CD4-positive, alpha-beta T cell treated with Interleukin-6 at 100 ng/mL for 8 hours (primary cell): ENCODE measurements around the gene MDFIC2.
"Not testable (repeated sequence)": the region's sequence is repeated elsewhere in the genome, so short reads cannot be mapped to it uniquely, and the experiment has no call there.

Experiments
- DNase-seq: peaks from one replicate; pipeline ENCODE4 v3.0.0-alpha.2; 2020; ENCODE audit warnings: mixed read lengths, low spot score

MDFIC2 gene

DNA sequence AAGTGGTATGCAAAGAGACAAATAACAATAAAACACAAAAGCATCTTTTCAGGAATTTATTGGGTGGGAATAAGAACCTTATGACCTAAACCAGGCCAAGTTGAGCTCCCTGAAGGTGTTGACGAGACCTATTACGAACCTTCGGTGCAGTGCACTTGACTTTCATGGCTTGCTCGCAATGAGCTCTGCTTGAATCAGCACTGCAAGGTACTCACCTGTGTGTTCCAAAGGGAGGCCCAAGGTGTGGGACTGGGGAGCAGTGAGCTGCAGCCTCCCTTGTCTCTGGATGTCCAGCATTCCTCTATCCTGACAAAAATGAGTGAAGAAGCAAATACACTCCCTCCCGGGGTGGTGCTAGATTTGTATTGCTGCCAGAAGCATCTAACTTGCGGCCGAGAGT lies at the start of gene MDFIC2:
Gene MDFIC2, minus strand, starts transcription at position 303 of the 400 bp plus-strand sequence. CDS start 665 bp downstream, outside the sequence.
- no peak for DNase-seq

GRCh38 chr3:70360979-70361760 lies 48.7 kb upstream of the MDFIC2 start:
- no peak for DNase-seq

GRCh38 chr3:70359711-70360110 lies 47.3 kb upstream of the MDFIC2 start:
- DNase-seq: no peak

DNA sequence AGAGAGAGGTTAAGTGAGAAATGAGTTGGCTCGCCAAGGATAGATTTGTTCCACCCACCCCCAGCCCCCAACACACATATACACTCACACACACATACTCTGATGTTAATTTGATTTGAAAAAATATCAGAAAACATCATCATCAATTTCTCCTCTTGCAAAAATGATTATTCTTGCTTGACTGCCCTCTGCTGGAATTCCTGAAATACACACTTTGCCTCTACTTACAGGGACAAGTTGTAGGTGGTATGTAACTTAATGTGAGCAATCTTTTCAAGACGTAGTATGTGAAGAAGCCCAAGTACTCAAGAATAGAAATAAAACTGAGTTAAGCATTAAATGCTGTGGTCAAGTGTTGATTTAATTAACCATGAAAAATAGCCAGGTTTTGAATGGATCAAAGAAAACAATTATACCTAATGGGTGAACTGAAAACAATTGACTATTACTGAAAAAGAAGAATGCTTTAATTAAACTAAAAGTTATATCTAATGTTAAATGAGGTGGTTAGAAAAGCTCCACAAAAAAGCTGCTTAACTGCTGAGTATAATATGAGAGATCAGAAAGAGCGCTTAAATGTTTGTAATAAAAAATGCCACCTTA lies 46.6 kb upstream of the MDFIC2 start:
- no peak for DNase-seq

GRCh38 chr3:70352215-70352614 lies 39.8 kb upstream of the MDFIC2 start:
- DNase-seq: no peak

DNA sequence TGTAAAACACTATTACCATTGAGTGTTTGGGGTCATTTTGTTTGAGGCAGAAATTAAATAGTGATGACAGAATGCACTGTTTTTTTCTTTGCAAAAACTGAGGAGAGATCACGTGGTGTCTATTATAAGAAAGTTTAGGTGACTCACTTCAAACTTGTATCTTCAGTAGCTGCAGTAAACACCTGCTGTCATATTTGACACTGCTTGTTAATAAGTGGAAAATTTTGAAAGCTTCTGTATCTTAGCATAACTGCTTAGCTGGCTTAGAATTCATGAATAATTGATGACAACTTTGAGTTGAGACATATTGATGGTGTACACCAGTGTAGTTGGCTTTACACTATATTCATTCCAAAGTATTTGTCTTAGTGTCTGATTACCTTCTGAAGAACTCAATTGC lies 29.7 kb upstream of the MDFIC2 start:
- no peak for DNase-seq

- not testable (repeated sequence) for DNase-seq
These were observed 24.4 kb upstream of the MDFIC2 start for GRCh38 chr3:70336885-70337284.

- no peak for DNase-seq
These were observed 20.6 kb upstream of the MDFIC2 start for GRCh38 chr3:70333080-70333479.

DNA sequence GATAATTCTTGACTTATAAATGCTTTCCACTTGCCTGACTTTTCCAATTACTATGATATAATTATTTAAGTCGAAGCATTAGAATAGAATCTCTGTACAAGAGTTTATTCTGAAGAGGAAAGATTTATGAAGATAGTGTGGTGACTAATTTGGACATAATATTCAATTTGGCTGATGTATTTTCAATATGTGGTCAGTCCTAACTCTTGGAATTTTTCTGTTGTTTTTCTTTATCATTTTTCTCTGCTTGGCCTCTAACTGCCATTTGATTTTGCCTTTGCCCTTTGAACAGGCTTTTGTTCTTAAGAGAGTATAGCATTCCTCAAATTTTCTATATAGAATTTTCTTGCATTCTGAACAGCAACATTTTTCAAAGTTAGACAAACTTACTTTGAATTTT lies 2.6 kb upstream of the MDFIC2 start:
- DNase-seq: no peak

GRCh38 chr3:70310809-70311208 lies 1.6 kb downstream of the MDFIC2 start:
- DNase-seq: no peak

DNA sequence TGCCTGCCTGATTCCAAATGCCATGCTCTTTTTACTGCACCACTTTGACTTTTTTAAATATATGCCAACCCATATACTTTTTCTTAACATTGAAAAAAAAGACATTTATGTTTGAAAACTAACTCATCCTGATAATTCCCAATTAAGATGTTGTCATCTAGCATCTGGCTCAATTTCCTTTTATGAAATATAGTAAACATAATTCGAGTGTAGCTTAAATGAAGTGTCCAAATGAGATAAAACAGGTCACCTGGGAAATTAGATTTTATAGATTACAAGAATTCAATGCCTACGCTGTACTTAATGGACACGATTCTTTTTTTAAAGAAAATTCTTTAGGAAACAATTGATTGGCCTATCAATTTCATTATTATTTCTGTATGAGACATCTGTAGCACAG lies 2.8 kb downstream of the MDFIC2 start:
- no peak for DNase-seq

GRCh38 chr3:70308760-70309159 lies 3.7 kb downstream of the MDFIC2 start:
- DNase-seq: no peak

DNA sequence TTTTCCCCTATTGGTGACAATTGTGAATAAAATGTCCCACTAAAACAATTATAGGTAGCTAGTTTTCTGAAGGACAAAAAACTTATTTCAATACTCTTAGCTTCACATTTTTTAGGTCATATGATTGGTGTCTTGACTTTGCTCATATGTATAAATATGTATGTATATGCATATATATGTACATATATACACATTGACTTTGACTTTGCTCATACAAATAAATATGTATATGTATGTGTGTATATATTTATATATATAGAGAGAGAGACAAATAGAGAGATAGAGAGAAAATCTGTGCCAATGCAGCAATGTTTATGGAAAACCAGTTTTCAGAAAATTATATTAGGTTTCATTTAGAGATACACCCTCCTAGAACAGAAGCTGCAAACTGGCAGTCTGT lies 5.7 kb downstream of the MDFIC2 start:
- no peak for DNase-seq

- DNase-seq: no peak
These were observed 14.1 kb downstream of the MDFIC2 start for GRCh38 chr3:70298385-70298784.

GRCh38 chr3:70291097-70291482 lies 21.3 kb downstream of the MDFIC2 start:
- no peak for DNase-seq

- DNase-seq: not testable (repeated sequence)
These were observed 21.9 kb downstream of the MDFIC2 start for GRCh38 chr3:70290431-70291096.

DNA sequence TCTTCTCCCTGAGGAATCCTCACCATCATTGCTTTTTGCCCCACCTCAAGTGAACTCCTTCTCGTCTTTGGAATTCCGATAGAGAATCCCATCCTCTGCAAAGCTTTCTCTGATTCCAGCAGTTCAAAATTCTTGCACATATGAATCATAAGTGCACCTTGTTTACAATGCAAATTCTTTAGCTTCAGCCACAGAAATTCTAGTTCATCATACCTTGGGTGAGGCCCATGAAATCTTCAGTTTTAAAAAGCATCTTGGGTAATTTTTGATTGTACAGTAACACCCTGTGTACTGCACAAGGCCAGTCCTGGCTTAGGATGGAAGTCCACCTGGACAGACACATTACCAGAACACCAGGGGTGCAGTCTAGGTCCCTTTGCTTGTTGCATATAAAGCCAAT lies 30.8 kb downstream of the MDFIC2 start:
- DNase-seq: no peak

- no peak for DNase-seq
These were observed 35.1 kb downstream of the MDFIC2 start for GRCh38 chr3:70277304-70277703.

DNA sequence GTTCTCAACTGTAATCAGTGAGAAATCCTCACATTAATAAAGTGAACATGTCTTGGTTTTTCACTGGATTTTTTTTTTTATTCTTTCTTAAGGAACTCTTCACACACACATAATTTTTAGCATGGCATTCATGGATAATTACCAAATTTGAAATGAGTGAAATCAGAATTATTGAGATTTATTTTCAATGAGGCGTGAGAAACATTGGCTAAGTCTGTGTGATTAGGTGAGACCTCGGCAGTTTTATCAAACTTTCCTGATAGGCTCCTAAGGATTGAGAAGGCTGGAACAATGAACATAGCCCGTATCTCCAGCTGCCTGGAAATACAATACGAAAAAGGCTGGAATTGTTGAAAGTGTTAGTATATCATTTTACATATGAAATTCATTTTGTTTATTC lies 35.5 kb downstream of the MDFIC2 start:
- no peak for DNase-seq

- DNase-seq: no peak
These were observed 38.9 kb downstream of the MDFIC2 start for GRCh38 chr3:70273492-70273891.

GRCh38 chr3:70272798-70273197 lies 39.6 kb downstream of the MDFIC2 start:
- no peak for DNase-seq

DNA sequence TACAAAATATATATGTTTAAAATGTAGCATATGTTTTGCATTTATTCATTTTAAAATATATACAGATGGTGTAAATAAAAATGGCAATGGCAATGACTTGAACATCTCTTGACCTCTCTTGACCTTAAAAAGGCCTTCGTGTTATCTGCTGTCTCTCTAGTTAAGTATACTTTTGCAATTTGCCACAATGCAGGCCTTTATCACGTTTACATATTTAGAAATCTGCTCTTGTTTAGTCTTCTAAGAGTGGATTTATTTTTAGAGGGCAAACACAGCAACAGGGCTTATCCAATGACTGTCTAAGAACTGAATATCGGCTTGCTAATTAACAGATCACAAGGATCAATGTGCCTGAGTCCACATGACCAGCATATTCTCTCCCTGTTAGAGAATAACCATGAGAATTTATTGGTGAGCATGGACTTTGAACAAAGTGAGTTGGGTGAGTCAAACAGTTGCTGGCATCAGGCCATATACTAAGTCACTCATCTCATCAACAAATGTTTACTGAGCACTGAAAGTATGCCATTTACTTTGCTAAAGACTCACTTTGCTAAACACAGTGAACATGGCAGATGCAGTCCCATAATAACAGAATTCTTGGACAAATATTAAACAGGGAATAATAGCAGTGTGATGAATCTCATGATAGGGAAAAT lies 48.2 kb downstream of the MDFIC2 start:
- no peak for DNase-seq

GRCh38 chr3:70261283-70261682 lies 51.2 kb downstream of the MDFIC2 start:
- DNase-seq: no peak
